Fibroblast of pulmonary artery (primary cell): ENCODE measurements around the gene MIB2.

Source experiments
- DNase-seq: peaks from one replicate; pipeline ENCODE4 v3.0.0-alpha.2; 2010; ENCODE audit warnings: low read depth
- H3K4me3 ChIP-seq: replicated peaks from 2 replicates; pipeline ENCODE4 v1.5.1; 2011; ENCODE audit warnings: low read depth, mild to moderate bottlenecking, control low read depth, low read length, moderate library complexity
- TF ChIP-seq, protein P1 (sequence below): IDR thresholded peaks from 2 replicates; pipeline ENCODE4 v1.5.1; 2011; ENCODE audit warnings: mild to moderate bottlenecking, control low read depth, low read length, inconsistent platforms; ENCODE audit errors: missing control alignments

MIB2 gene

GRCh38 chr1:1602968-1603506 is 12.3 kb upstream of the MIB2 start:
- TF ChIP-seq, protein P1, sequence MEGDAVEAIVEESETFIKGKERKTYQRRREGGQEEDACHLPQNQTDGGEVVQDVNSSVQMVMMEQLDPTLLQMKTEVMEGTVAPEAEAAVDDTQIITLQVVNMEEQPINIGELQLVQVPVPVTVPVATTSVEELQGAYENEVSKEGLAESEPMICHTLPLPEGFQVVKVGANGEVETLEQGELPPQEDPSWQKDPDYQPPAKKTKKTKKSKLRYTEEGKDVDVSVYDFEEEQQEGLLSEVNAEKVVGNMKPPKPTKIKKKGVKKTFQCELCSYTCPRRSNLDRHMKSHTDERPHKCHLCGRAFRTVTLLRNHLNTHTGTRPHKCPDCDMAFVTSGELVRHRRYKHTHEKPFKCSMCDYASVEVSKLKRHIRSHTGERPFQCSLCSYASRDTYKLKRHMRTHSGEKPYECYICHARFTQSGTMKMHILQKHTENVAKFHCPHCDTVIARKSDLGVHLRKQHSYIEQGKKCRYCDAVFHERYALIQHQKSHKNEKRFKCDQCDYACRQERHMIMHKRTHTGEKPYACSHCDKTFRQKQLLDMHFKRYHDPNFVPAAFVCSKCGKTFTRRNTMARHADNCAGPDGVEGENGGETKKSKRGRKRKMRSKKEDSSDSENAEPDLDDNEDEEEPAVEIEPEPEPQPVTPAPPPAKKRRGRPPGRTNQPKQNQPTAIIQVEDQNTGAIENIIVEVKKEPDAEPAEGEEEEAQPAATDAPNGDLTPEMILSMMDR, result no peak
- DNase-seq, result no peak
- H3K4me3 ChIP-seq, result no peak overlapping the region

GRCh38 chr1:1603671-1604373 is 11.5 kb upstream of the MIB2 start:
- no peak for DNase-seq
- TF ChIP-seq, protein P1, result no peak
- H3K4me3 ChIP-seq, result no peak overlapping the region

DNA sequence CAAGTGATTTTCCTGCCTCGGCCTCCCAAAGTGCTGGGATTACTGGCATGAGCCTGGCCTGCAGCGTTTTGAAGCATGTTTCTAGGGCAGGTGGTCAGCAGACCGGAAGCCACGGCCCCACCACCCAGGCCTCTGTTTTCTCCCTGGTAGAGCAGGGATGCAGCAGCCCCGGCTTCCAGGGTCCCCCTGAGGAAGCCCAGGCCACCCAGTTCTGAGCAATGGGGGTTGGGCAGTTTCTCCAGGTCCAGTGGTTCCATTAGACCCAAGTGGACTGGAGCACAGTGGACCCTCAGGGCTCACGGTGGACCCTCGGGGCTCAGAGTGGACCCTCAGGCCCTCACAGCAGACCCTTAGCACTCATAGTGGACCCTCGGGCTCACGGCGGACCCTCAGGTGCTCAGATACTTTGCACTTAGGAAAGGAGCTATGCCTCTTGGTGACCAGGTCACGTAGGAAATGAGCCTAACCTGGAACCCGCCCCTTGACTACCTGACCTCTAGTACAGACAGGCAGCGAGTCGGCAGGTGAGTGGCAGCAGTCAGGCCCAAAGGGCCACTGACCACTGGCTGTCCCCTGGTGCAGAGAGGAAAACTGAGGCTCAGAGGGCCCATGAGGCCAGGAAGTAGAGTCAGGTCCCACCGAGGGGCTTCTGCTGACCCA is 10.8 kb upstream of the MIB2 start:
- no peak overlapping the region for H3K4me3 ChIP-seq
- TF ChIP-seq, protein P1, result no peak
- no peak for DNase-seq

DNA sequence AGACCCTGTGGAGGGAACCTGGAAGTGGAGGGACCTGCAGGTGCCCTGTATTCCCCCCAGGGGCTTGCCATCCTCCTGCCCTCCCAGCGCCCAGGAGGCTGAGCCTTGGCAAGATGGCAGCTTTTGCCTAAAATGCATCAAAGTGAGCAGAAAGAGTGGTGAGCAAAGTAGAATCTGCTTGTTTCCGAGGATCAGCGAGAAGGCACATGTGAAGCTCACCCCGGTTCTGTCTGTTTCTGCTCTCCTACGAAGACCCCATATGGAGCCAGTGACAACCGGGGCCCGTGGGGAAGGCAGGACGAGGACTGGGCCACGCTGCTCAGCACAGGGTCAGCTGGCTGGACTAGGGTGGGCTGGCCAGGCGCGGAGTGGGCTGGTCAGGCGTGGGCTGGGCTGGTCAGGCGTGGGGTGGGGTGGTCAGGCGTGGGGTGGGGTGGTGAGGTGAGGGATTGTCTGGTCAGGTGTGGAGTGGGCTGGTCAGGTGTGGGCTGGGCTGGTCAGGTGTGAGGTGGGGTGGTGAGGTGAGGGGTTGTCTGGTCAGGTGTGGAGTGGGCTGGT is 10.2 kb upstream of the MIB2 start:
- DNase-seq, result no peak
- H3K4me3 ChIP-seq, result no peak overlapping the region
- TF ChIP-seq, protein P1, result no peak

DNA sequence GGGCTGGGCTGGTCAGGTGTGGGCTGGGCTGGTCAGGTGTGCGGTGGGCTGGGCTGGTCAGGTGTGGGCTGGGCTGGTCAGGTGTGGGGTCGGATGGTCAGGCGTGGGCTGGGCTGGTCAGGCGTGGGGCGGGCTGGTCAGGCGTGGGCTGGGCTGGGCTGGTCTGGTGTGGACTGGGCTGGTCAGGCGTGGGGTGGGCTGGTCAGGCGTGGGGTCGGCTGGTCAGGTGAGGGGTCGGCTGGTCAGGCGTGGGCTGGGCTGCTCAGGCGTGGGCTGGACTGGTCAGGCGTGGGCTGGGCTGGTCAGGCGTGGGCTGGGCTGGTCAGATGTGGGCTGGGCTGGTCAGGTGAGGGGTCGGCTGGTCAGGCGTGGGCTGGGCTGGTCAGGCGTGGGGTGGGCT is 9.6 kb upstream of the MIB2 start:
- DNase-seq, result no peak
- TF ChIP-seq, protein P1, result no peak
- H3K4me3 ChIP-seq, result no peak overlapping the region

GRCh38 chr1:1606232-1606631 is 9.1 kb upstream of the MIB2 start:
- no peak overlapping the region for H3K4me3 ChIP-seq
- no peak for DNase-seq
- TF ChIP-seq, protein P1, result no peak
